Cardiac fibroblast (primary cell): ENCODE data around the gene KIT.
"Not testable (repeated sequence)": the region's sequence is repeated elsewhere in the genome, so short reads cannot be mapped to it uniquely, and the experiment has no call there.

Source experiments
- DNase-seq, 2 donors: peaks; one replicate each; pipeline versions ENCODE4 v3.0.0 to v3.0.0-alpha.2; 2010; ENCODE audit warnings: low read depth in 2 of 2
- H3K4me3 ChIP-seq, 2 donors: replicated peaks in 1 of 2; 1 replicate in 1 of 2; 2 replicates in 1 of 2; pipeline ENCODE4 v1.5.1; 2011; ENCODE audit warnings: low read depth in 2 of 2, low read length in 2 of 2, mild to moderate bottlenecking in 2 of 2, moderate library complexity in 1 of 2
- CTCF ChIP-seq: IDR thresholded peaks from one replicate; pipeline ENCODE4 v1.5.1; 2011; ENCODE audit warnings: low read depth, mild to moderate bottlenecking, low read length, inconsistent platforms

The KIT gene

GRCh38 chr4:54657551-54658251, at the start of gene KIT:
Gene KIT, plus strand, starts transcription at chr4:54657957. Its CDS starts 58 bp downstream, at chr4:54658015.
- TF ChIP-seq CTCF, result no peak
- peak within 1 kb of the TSS; percentile 55 to 56 for H3K4me3 ChIP-seq
- DNase-seq, result peak; percentile 13 to 14

GRCh38 chr4:54609310-54609709, 48.4 kb upstream of the KIT start:
- DNase-seq, result no peak
- no peak overlapping the region for H3K4me3 ChIP-seq
- no peak for TF ChIP-seq CTCF

- no peak for TF ChIP-seq CTCF
- H3K4me3 ChIP-seq, result no peak overlapping the region
- no peak for DNase-seq
Measured at GRCh38 chr4:54614149-54614548, 43.6 kb upstream of the KIT start.

GRCh38 chr4:54620773-54621172, 37.0 kb upstream of the KIT start:
- no peak for TF ChIP-seq CTCF
- no peak for DNase-seq
- no peak overlapping the region for H3K4me3 ChIP-seq

GRCh38 chr4:54625391-54625790, 32.4 kb upstream of the KIT start:
- H3K4me3 ChIP-seq, result no peak overlapping the region
- no peak for TF ChIP-seq CTCF
- DNase-seq, result peak in 1 of 2 donors; percentile 14

GRCh38 chr4:54626113-54626512, 31.6 kb upstream of the KIT start:
- no peak overlapping the region for H3K4me3 ChIP-seq
- no peak for TF ChIP-seq CTCF
- DNase-seq, result no peak

- DNase-seq, result no peak
- TF ChIP-seq CTCF, result no peak
- H3K4me3 ChIP-seq, result no peak overlapping the region
Measured at GRCh38 chr4:54632537-54632936, 25.2 kb upstream of the KIT start.

- DNase-seq, result not testable (repeated sequence)
Measured at GRCh38 chr4:54633102-54633740, 24.5 kb upstream of the KIT start.

More at GRCh38 chr4:54633102-54633740, 24.5 kb upstream of the KIT start:
- H3K4me3 ChIP-seq, result not testable (repeated sequence)
